GM18519 (cell line): ENCODE measurements around the gene FZD2.
"Not testable (repeated sequence)": the region's sequence is repeated elsewhere in the genome, so short reads cannot be mapped to it uniquely, and the experiment has no call there.

Experiments
- ATAC-seq: cut with Tn5 transposase; IDR thresholded peaks from one replicate; pipeline ENCODE4 v1.9.1; 2021; ENCODE audit warnings: mild to moderate bottlenecking, moderate library complexity; ENCODE audit not compliant: unreplicated experiment, low FRiP score

FZD2 gene

DNA sequence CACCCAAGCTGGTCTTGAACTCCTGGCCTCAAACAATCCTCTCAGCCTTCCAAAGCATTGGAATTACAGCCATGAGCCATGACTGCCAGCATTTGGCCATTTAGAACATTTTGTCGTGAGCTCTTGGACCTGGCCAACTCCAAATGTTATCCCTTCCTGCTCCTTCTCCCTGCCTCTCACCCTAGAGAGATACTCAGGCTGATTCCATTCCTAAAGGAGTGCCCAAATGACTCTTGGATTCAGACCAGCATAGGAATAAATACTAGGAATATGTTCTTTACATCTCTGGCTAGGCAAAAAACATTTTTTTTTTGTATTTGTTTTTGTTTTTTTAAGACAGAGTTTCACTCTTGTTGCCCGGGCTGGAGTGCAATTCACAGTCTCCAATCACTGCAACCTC, 15.5 kb downstream of the FZD2 start:
- no peak for ATAC-seq

DNA sequence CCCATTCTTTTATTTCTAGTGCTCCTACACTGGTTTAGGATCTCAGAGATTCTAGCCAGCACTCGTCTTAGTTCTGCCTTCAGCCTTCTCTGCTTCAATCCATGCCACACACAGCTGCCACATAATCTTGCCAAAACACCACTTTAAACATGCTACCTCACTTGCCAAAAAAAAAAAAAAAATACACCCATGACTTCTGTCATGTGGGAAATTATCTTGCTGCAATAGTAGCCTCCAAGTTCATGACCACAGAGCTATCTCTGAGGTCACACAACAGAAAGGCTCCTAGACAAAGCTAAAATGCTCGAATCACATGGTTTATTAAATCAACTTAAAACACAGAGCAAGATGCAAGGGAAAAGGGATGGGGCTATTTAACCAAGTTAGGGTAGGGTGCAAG, 18.1 kb downstream of the FZD2 start:
- ATAC-seq, result no peak

DNA sequence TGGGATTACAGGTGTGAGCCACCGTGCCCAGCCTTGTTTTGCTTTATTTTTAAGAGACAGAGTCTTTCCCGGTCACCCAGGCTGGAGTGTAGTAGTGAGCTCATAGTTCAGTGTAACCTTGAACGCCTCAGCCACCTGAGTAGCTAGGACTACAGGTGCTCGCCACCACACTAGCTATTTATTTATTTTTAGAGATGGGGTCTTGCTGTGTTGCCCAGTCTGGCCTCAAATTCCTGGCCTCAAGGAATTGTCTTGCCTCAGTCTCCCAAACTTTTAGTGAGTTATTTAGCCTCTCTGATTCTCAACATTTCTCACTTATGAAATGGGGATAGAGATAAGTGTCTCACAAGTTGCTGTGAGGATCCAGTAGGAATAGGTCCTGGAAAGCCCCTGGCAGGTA, 21.7 kb downstream of the FZD2 start:
- no peak for ATAC-seq

DNA sequence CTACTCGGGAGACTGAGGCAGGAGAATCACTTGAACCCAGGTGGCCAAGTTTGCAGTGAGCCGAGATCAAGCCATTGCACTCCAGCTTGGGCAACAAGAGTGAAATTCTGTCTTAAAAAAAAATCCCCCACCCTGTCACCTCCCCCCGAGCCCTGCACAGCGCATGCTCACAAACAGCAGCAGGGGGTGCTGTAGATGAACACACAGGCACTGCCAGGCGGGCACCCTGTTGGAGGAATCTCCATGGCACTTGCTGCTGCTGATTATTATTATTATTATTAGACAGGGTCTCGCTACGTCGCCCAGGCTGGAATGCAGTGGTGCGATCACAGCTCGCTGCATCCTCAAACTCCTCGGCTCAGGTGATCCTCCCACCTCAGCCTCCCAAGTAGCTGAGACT, 24.6 kb downstream of the FZD2 start:
- no peak for ATAC-seq

DNA sequence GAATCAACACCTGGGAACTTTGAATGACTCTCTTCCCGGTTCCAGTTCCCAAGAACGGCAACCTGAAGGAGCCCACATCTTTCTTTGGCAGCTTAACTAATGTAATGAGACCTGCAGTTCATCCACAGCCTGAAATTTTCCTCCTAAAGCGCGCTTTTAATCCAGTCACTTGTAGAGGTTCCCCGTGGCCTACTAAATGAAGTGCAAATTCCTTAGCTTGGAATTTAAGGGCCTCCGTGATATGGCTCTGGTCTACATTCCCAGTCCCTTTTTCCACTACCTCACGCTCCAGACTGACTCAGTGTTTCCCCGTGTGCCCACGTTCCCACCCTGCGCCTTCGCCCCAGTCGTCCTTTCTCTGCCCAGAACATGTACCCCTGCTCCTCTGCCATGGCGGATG, 27.2 kb downstream of the FZD2 start:
- no peak for ATAC-seq

DNA sequence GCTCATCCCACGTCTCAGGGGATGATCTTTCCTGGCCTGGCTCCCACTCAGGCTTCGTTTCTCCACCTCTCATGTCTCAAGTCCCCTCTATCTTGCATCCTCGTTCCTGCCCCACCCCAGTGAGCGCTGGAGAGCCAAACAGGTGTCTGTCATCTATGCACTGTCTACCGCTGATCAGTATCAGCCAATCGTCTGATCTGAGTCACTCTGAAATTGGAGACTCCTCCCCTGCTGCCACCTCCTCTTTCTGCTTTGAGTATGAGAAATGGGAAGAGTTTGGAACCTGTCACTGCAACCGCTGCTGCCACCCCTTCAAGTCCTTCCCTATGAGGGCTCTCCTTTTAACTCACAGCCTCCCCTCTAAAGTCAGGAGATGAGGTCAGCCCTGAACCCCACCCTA, 28.0 kb downstream of the FZD2 start:
- no peak for ATAC-seq

DNA sequence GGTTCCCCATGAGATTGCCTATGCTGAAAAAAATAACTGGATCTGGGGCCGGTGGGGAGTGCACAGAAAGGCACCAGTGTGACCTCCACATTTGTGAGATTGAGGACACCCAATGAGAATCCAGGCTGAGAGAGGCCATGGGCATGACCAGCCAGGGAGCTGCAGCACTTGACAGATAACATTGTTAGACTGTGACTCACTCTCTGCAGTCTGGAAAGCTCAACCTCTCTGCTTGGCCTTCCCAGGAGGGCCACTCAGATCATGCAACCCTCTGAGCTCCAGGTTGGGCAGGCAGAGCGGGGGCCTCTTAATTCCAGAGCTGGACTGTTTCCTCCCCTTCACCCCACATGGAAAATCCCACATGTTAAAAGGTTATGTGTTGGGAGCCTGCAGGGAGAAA, 30.1 kb downstream of the FZD2 start:
- ATAC-seq, result no peak

DNA sequence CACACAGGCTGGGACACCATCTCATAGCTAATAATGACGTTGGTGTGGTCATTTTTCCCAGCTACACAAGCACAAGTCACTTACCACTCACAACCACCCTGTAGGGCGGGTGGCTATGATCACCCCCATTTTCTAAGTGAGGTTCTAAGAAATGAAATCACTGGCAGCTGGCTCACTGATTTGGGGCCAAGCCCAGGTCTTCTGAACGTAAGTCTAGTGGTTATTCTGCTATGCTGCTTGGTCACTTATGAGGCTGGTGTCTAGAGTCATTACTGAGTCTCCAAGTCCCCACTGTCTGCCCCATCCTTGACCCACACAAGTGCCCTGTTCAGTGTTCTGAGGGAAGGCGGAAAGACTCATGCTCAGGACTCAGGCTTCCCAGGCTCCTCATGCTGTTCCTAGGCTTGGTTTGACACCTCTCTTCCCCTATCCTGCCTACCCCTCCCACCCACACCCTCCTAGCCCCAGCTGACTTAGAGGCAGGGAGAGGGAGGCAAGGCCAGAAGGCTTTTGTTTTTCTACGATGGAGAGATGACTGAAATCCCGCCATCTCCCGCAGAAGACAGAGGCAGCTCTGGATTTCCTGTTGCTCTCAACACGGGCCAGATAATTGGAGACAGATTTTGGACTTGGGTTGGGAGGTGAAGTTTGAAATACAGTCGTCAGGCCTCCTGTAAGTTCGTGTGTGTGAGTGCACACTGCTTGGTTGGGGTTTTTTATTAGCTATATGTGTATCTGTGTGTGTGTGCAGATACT, 32.2 kb downstream of the FZD2 start:
- ATAC-seq, result no peak

DNA sequence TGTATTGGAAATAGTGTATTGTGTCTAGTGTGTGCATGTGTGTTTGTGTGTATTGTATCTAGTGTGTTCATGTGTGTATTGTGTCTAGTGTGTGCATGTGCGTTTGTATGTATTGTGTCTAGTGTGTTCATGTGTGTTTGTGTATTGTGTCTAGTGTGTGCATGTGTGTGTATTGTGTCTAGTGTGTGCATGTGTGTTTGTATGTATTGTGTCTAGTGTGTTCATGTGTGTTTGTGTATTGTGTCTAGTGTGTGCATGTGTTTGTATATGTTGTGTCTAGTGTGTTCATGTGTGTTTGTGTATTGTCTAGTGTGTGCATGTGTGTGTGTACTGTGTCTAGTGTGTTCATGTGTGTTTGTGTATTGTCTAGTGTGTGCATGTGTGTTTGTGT, 32.8 kb downstream of the FZD2 start:
- not testable (repeated sequence) for ATAC-seq

DNA sequence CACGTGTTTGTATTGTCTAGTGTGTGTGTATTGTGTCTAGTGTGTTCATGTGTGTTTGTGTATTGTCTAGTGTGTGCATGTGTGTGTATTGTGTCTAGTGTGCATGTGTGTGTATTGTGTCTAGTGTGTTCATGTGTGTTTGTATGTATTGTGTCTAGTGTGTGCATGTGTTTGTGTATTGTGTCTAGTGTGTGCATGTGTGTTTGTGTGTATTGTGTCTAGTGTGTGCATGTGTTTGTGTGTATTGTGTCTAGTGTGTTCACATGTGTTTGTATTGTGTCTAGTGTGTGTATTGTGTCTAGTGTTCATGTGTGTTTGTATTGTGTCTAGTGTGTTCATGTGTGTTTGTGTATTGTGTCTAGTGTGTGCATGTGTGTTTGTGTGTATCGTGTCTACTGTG, 33.5 kb downstream of the FZD2 start:
- ATAC-seq, result not testable (repeated sequence)

DNA sequence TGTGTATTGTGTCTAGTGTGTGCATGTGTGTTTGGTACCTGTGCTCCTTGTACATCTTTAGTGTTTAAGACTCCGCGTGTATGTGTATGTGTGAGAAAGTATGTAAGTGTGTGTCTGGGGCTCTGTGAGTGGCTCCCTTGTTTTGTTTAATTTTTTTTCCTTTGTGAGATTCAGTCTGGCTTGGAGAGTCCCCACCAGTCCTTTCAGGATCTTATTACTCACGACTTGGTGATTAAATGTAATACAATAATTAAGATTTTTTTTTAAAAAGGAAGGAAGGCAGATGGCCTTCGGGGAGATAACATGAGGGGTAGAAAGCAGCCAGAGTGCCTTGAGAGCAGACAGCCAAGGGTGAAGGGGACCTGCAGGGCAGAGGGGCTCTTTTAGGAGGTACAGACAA, 33.9 kb downstream of the FZD2 start:
- ATAC-seq, result no peak

DNA sequence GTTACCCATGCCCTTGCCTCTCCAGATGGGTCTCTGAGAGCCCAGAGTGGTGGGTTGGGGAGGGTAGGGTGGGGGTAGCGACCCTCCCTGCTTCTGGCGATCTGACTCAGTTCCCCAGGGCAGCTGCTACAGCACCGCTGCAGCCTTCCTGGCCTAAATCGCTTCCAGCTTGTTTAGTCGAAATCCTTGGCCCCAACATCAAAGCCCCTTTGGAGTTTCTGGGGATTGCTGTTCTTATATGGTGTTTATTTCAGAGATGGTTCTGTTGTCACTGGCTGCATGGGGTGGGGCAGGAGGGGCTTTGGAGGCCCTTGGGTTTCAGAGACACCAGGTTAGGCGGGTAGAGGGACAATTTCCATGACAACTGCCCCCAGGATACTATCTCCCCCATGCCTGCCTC, 35.9 kb downstream of the FZD2 start:
- ATAC-seq, result no peak

DNA sequence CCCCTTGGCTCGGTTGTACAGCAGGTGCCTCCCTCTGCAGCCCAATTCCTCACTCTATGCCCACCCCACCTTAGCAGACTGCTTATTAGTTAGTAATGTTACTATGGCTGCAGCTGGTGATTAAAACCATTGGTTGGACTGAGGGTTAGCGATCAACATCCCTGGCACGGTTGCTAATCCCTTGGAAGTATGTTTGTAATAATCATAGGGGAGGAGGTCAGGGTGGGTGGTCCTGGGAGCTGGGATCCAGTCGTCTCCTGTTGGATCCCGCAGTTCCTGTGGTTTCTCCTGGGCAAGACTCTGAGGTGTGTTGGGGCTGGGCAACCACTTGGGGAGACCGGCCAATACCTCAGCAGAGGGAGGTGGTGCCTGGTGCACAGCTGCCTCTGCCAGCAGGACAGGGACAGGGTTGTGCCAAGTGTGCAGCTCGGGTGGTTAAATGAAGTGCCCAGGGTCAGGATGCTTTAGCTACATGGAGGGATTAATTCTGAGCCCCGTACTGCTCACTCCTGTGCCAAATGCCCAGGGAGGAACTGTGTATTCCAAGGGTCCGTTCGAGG, 38.0 kb downstream of the FZD2 start:
- ATAC-seq, result no peak

DNA sequence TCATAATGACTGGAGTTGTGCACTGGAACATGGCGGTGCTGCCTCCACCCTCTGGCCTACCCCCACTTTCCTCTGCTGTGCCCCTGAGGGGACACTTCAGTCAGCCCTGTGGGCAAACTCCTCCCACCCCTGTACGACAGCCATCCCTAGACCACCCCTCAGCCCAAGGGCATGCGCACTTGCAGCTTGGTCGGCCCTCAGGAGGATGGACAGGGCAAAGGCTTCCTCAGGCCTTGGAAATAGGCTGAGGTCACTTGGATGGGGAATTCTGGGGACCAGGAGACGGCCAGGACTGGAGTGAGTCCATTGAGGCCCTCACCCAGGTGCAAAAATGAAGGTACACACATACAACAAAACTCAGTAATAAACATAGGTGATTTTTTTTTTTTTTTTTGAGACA, 41.0 kb downstream of the FZD2 start:
- ATAC-seq, result no peak

DNA sequence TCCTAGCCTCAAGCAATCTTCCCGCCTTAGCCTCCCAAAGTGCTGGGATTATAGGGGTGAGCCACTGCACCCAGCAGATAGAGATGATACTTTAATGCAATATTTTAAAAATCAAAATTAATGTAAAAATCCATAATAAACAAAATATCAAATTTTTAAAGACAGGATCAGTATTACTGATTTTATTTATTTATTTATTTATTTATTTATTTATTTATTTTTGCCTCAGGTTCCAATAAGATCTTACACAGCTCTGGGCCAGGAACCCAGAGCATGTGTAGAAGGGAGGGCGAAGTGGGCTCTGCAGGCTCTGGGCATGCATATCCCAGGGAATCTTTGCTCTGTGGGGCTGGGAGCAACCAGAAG, 41.6 kb downstream of the FZD2 start:
- ATAC-seq, result no peak

DNA sequence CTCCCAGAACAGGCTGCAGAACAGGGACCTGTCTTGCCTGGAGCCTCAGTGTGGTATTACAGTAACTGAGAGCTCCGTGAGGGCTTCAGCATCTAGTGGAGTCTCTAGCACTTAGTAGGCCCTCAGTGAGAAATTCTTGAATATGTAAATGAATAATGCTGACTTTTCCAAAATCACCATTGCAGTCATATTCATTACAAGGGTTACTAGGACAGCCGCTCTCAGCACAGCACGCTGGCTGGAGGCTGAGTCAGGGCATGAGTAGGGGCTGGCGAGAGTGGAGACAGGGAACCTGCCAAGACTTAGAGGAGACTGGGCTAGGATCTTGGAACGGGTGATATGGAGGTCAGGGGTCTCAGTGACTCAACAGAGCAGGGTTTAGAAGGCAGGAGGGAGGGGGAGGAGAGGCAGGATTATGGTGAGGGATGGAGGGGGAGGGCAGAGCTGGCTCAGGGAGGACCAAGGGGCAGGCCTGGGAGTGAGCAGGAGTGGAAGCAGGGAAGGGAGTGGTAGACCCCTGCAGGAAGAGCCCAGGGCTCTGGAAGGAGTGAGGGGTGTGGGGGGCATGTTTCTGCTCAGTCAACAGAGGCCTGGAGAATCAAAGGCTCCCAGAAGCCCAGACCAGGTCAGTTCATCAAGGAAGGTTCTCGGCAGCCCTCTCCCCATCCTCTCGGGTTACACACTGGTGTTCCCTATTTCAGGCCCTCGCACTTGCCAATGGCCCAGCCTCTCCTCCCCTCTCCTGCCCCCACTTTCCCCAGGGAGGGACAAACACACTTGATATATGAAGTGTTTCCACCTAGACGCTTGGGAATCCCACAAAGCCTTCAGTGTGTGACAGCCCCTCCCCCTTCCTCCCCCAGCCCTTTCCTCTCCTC, 42.3 kb downstream of the FZD2 start:
- ATAC-seq, result no peak

DNA sequence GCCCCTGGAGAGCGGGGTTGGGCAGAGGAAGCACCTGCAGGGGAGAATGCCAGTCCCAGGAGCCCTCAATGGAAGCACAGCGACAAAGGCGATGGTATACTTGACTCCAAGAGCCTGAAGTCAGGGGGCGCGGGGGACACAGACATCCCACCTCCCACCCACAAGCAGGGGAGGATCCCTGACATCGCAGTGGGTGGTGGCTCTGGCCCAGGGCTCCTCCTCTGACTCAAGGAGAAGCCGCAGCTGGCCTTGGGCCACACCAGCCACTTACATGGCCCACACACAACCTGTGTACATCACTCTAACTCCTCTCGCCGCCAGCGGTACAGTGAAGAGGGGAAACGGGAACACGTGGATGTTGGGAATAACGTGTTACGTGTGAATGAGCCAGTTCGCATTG, 44.3 kb downstream of the FZD2 start:
- no peak for ATAC-seq

DNA sequence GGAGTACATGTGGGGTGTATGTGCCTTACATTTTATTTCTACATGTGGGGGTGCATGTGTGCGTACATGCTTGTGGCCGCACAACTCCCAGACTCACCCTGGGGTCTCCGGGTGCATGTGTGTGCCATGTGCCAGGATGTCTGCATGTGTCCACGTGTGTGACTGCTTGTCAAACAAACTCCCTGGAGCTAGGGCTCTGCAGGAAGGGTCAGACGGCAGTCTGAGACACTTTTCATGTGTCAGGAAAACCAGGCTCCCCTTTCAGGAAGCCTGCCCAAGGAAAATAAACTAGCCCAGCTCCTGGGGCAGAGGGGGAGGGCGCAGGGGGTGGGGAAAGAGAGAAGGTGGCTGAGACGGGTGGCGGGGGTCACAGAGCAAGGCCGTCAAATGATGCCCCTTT, 44.7 kb downstream of the FZD2 start:
- ATAC-seq, result no peak

DNA sequence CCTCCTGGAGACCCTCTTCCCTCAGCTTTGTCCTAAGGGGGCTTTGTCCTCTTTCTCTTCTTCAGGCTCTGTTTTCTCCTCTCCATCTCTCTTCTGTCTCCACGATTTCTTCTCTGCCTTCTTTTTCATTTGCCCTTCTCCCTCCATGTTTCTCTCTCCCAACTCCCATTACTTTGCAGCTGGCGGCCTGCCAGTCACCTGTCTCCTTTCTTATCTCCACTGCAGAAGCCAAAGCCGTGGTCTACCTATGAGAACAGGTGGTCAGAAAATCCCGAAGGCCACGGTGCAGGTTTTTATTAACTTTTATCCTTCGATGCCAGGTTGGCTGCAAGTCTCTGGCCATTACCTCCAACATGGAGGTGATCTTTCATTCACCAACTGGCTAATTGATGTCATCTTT, 45.1 kb downstream of the FZD2 start:
- ATAC-seq, result no peak

DNA sequence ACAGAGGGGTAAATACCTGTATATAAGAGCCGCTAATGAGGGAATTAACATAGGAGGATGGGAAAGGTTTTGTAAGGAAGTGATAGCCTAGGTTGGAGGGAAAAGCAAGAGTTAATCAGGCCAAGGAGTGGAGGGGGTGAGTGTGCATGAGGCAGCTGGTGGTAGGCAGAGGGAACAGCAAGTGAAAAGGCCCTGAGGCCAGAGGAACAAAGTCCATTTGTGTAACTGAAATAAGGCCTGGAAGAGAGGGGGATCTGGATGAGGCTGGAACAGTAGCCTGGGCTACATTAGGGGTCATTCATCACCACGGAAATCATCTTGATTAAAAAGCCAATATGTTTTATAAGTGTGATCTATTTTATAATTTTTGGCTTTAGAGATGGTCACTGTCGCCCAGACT, 45.7 kb downstream of the FZD2 start:
- no peak for ATAC-seq

DNA sequence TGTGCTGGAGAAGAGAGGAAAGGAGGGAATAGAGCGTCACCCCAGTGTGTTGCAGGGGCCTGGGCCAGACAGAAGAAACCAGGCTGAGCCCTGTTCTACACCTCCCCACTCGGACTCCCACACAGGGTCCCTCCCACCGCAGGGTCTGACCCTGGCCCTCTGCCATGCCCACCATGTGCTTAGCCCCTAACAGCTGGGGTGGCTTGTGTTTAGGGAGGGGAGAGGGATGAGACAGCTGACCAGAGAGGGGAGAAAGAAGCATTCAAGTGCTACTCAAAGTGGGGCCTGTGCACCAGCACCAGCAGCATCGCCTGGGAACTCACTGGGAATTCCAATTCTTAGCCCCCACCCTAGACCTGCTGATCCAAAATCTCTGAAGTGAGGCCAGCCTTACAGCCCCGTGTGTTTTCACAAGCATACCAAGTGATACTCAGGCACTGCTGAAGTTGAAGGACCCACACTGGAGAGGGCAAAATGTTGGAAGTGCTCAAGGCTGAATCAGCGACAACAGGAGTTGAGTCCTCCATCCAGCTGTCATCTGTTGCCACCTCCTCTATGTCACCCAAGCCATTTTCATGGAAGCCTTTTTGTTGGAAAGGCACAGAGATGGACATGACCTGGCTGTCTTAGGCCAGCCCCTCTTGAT, 47.0 kb downstream of the FZD2 start:
- no peak for ATAC-seq
